Endothelial cell of umbilical vein (primary cell): ENCODE results near the gene CCR3. TPM values are rescaled to one million over a fixed set of nuclear protein-coding genes. Genes with fewer than 3 reads are reported as not detected.

Experiments used
- BruUV-seq: library from RNA; stranded (reverse); fragments of 400-500 nt; replicated peaks from 2 replicates; lab custom pipeline; 2021; lab: Mats Ljungman, UMichigan
- CTCF ChIA-PET: fragments of 300-600, 350-600 bp; sonication (Branson Sonifier 250); formaldehyde crosslinking; loops from one replicate; lab custom pipeline; 2021; ENCODE audit warnings: antibody characterized with exemption, inconsistent platforms; lab: Charles Lee
- POLR2A ChIA-PET: fragments of 300-600, 350-600 bp; sonication (Branson Sonifier 250); formaldehyde crosslinking; loops from one replicate; lab custom pipeline; 2021; ENCODE audit warnings: antibody characterized with exemption, inconsistent platforms; lab: Charles Lee
- DNase-seq: peaks from one replicate; pipeline ENCODE4 v3.0.0-alpha.2; 2011; ENCODE audit warnings: low read depth, low spot score
- FAIRE-seq: peaks from 2 replicates; lab custom pipeline; 2011; peaks lifted over from hg19 to GRCh38; lab: Jason Lieb, UNC
- H2AFZ ChIP-seq: 2 replicates; pipeline ENCODE4 v1.6.0; 2012; ENCODE audit warnings: low read depth, low read length, control low read depth, inconsistent platforms
- H3K27ac ChIP-seq: 2 replicates; pipeline ENCODE4 v1.5.1; 2011; ENCODE audit warnings: low read depth, mild to moderate bottlenecking, control low read depth, low read length, moderate library complexity; ENCODE audit not compliant: insufficient read depth
- H3K27me3 ChIP-seq, 2 experiments: 2 replicates each; pipeline versions ENCODE4 v1.6.0 to v1.6.1; 2011; ENCODE audit warnings: low read length in 2 of 2, mixed read lengths in 1 of 2; ENCODE audit not compliant: control insufficient read depth in 2 of 2, insufficient read depth in 2 of 2
- H3K36me3 ChIP-seq, 2 experiments: 2 replicates in 1 of 2; 3 replicates in 1 of 2; pipeline ENCODE4 v1.5.1; 2011; ENCODE audit warnings: low read length in 2 of 2, mild to moderate bottlenecking in 1 of 2, moderate library complexity in 1 of 2; ENCODE audit not compliant: control insufficient read depth in 2 of 2, insufficient read depth in 2 of 2; ENCODE audit errors: extremely low read depth in 1 of 2
- H3K4me1 ChIP-seq: 3 replicates; pipeline ENCODE4 v1.5.1; 2011; ENCODE audit warnings: mild to moderate bottlenecking, low read length; ENCODE audit not compliant: control insufficient read depth, insufficient read depth; ENCODE audit errors: extremely low read depth
- H3K4me2 ChIP-seq: 2 replicates; pipeline ENCODE4 v1.6.1; 2011; ENCODE audit warnings: low read length, control low read depth, mixed read lengths; ENCODE audit not compliant: insufficient read depth
- H3K4me3 ChIP-seq, 3 experiments: fragments of 200-600 bp in 1 of 3; sonication (generic), shearing (Covaris generic) in 1 of 3; replicated peaks in 1 of 3; 2 replicates each; pipeline ENCODE4 v1.5.1; 2011 to 2016; ENCODE audit warnings: control low read depth in 3 of 3, low read length in 3 of 3, mild to moderate bottlenecking in 2 of 3, inconsistent platforms in 1 of 3, low read depth in 1 of 3, moderate library complexity in 1 of 3; ENCODE audit not compliant: insufficient read depth in 1 of 3
- H3K79me2 ChIP-seq: 2 replicates; pipeline ENCODE4 v1.6.0; 2012; ENCODE audit warnings: low read length, inconsistent platforms; ENCODE audit not compliant: control insufficient read depth, insufficient read depth
- H3K9ac ChIP-seq: replicated peaks from 2 replicates; pipeline ENCODE3; 2011; ENCODE audit warnings: low read length, control low read depth; ENCODE audit not compliant: insufficient read depth; ENCODE audit errors: extremely low read depth
- H3K9me1 ChIP-seq: replicated peaks from 3 replicates; pipeline ENCODE4 v1.6.0; 2011; ENCODE audit warnings: mild to moderate bottlenecking, low read length; ENCODE audit not compliant: control insufficient read depth, insufficient read depth; ENCODE audit errors: extremely low read depth
- H3K9me3 ChIP-seq: replicated peaks from 2 replicates; pipeline ENCODE4 v1.5.1; 2012; ENCODE audit warnings: low read length, inconsistent platforms; ENCODE audit not compliant: control insufficient read depth, insufficient read depth
- H4K20me1 ChIP-seq: replicated peaks from 2 replicates; pipeline ENCODE3; 2011; ENCODE audit warnings: mild to moderate bottlenecking, low read length; ENCODE audit not compliant: control insufficient read depth, insufficient read depth; ENCODE audit errors: extremely low read depth
- CTCF ChIP-seq, 2 donors: IDR thresholded peaks; 1 replicate in 1 of 2; 2 replicates in 1 of 2; pipeline ENCODE4 v1.5.1; 2011; ENCODE audit warnings: low read length in 2 of 2, mild to moderate bottlenecking in 2 of 2, moderate library complexity in 2 of 2, control low read depth in 1 of 2, inconsistent platforms in 1 of 2, low read depth in 1 of 2; ENCODE audit not compliant: insufficient read depth in 1 of 2; ENCODE audit errors: extremely low read depth in 1 of 2
- EZH2 ChIP-seq: IDR thresholded peaks from 2 replicates; pipeline ENCODE4 v1.6.1; 2012; ENCODE audit warnings: borderline replicate concordance, low read depth, mild to moderate bottlenecking, moderate library complexity, low read length, inconsistent platforms; ENCODE audit not compliant: severe bottlenecking
- FOS ChIP-seq: IDR thresholded peaks from 2 replicates; pipeline ENCODE4 v1.6.1; 2011; ENCODE audit warnings: mild to moderate bottlenecking, low read length, moderate library complexity, borderline replicate concordance; ENCODE audit not compliant: insufficient read depth
- GATA2 ChIP-seq: IDR thresholded peaks from 2 replicates; pipeline ENCODE4 v1.7.0; 2011; ENCODE audit warnings: low read depth, mild to moderate bottlenecking, moderate library complexity, mixed read lengths, low read length; ENCODE audit not compliant: insufficient read length, insufficient read depth
- JUN ChIP-seq: IDR thresholded peaks from 2 replicates; pipeline ENCODE4 v1.6.1; 2011; ENCODE audit warnings: borderline replicate concordance, low read depth; ENCODE audit not compliant: insufficient read length, insufficient read depth
- MAX ChIP-seq: IDR thresholded peaks from 2 replicates; pipeline ENCODE4 v1.6.1; 2011; ENCODE audit not compliant: insufficient read depth, insufficient read length
- MYC ChIP-seq: IDR thresholded peaks from one replicate; pipeline ENCODE4 v1.6.1; 2011; ENCODE audit warnings: mild to moderate bottlenecking, low read depth, low read length
- POLR2A ChIP-seq: IDR thresholded peaks from 2 replicates; pipeline ENCODE4 v1.6.1; 2012; ENCODE audit warnings: low read depth, mild to moderate bottlenecking, control low read depth, low read length
- POLR2AphosphoS5 ChIP-seq: IDR thresholded peaks from 2 replicates; pipeline ENCODE4 v1.6.1; 2012; ENCODE audit warnings: low read depth, mild to moderate bottlenecking, control low read depth, low read length, moderate library complexity; ENCODE audit not compliant: insufficient read depth
- dilution Hi-C: fragments of 300-500 bp; cut with MboI; formaldehyde crosslinking; loops from one replicate; pipeline ENCODE4 v1.15.0; 2019; ENCODE audit warnings: low sequenced_read_pairs; ENCODE audit not compliant: extremely low pct_ligation_motif_present
- intact Hi-C: fragments of 100-400 bp; cut with micrococcal nuclease; formaldehyde crosslinking; loops from one replicate; pipeline ENCODE4 v1.10.0; 2022
- polyA plus RNA-seq, 4 experiments: library from polyadenylated mRNA; depleted of rRNA in 3 of 4; stranded (reverse) in 3 of 4; unstranded in 1 of 4; fragments of >200 nt; gene quantifications; 2 replicates each; pipeline versions ENCODE4 v1.2.1 to v1.2.3, GENCODE V29; 2011 to 2012; ENCODE audit warnings: missing spikeins in 1 of 4
- total RNA-seq: library from RNA; stranded (reverse); gene quantifications from 2 replicates; pipeline ENCODE4 v1.2.3, GENCODE V29; 2021

The CCR3 gene
- total and polyA plus RNA-seq, 2 donors (not counting 3 experiments of a cell fraction or from before 2014, with no cell fraction given): not detected

- CTCF ChIA-PET: interaction anchor here (1.0 to 1.7 kb wide), 2 partner anchors 109 to 157 kb away, joined by 4 to 7 read pairs; no protein-coding TSS in a partner anchor
- DNase-seq (no peak), FAIRE-seq (no peak)
- H3K9me3 ChIP-seq: no peaks in the 10 kb centered on the region
- no peak for TF ChIP-seq MYC
- no peak for TF ChIP-seq JUN
- POLR2A ChIA-PET: no interaction called here
- no peaks in the 10 kb centered on the region for H3K36me3 ChIP-seq
- H3K4me1 ChIP-seq: no peaks in the 10 kb centered on the region
- H4K20me1 ChIP-seq: no peaks in the 10 kb centered on the region
- dilution Hi-C loops: no loop called here
- H3K9ac ChIP-seq: no peak overlapping the region
- H3K4me2 ChIP-seq: no peak overlapping the region
- no peaks in the 10 kb centered on the region for H3K9me1 ChIP-seq
- intact Hi-C loops: no loop called here
- H2AFZ ChIP-seq: no peak overlapping the region
- H3K4me3 ChIP-seq: no peak overlapping the region
- peaks cover 0 to 3% of the 10 kb centered on the region in 2 experiments for H3K27me3 ChIP-seq
- BruUV-seq: no TSS peak
- H3K27ac ChIP-seq: no peak overlapping the region
- no peaks in the 10 kb centered on the region for H3K79me2 ChIP-seq
These were observed 27.3 kb downstream of the CCR3 start for GRCh38 chr3:46269556-46269955.

- H3K9ac ChIP-seq: no peak overlapping the region
- H4K20me1 ChIP-seq: no peaks in the 10 kb centered on the region
- H3K79me2 ChIP-seq: no peaks in the 10 kb centered on the region
- H3K9me3 ChIP-seq: no peaks in the 10 kb centered on the region
- H3K27me3 ChIP-seq: peaks cover 0 to 3% of the 10 kb centered on the region in 2 experiments
- BruUV-seq: no TSS peak
- H3K36me3 ChIP-seq: no peaks in the 10 kb centered on the region
- no peak overlapping the region for H3K4me2 ChIP-seq
- no peaks in the 10 kb centered on the region for H3K9me1 ChIP-seq
- ChIA-PET POLR2A (no interaction called here), CTCF (interaction anchor here (1.7 kb wide), 1 partner anchor 156 kb away, joined by 7 read pairs; no protein-coding TSS in a partner anchor)
- dilution Hi-C loops: no loop called here
- no peak overlapping the region for H3K4me3 ChIP-seq
- FAIRE-seq: no peak
- intact Hi-C loops: no loop called here
- no peak overlapping the region for H2AFZ ChIP-seq
- H3K27ac ChIP-seq: no peak overlapping the region
- DNase-seq: no peak
- no peaks in the 10 kb centered on the region for H3K4me1 ChIP-seq
- no peak for TF ChIP-seq EZH2
- no peak for TF ChIP-seq POLR2AphosphoS5
- TF ChIP-seq MAX: no peak
- no peak for TF ChIP-seq GATA2
- no peak for TF ChIP-seq POLR2A
- TF ChIP-seq MYC: no peak
- TF ChIP-seq FOS: no peak
- TF ChIP-seq CTCF (IDR thresholded peaks at IDR 0.05; ENCODE audit: extremely low read depth in 1 of 2, insufficient read depth in 1 of 2, low read depth in 1 of 2, low read length in 2 of 2): no peak
- no peak for TF ChIP-seq JUN
These were observed 28.2 kb downstream of the CCR3 start for GRCh38 chr3:46270474-46270873.
